Astrocyte (in vitro differentiated cells and primary cell): ENCODE measurements around the gene PPP1R36. TPM values are rescaled to one million over a fixed set of nuclear protein-coding genes. Genes with fewer than 3 reads are reported as not detected.

Experiments
- DNase-seq: peaks from one replicate; pipeline ENCODE4 v3.0.0-alpha.2; 2010; ENCODE audit warnings: low read depth
- FAIRE-seq: peaks from 2 replicates; lab custom pipeline; 2011; peaks lifted over from hg19 to GRCh38; lab: Jason Lieb, UNC
- H2AFZ ChIP-seq: 2 replicates; pipeline ENCODE4 v1.6.0; 2012; ENCODE audit warnings: low read depth, low read length, inconsistent platforms
- H3K27ac ChIP-seq: 2 replicates; pipeline ENCODE4 v1.5.1; 2011; ENCODE audit warnings: low read depth, low read length, inconsistent platforms
- H3K27me3 ChIP-seq: 2 replicates; pipeline ENCODE4 v1.6.0; 2011; ENCODE audit warnings: low read length, inconsistent platforms; ENCODE audit not compliant: insufficient read depth
- H3K36me3 ChIP-seq: 2 replicates; pipeline ENCODE4 v1.5.1; 2011; ENCODE audit warnings: low read length, inconsistent platforms; ENCODE audit not compliant: insufficient read depth
- H3K4me1 ChIP-seq: 2 replicates; pipeline ENCODE4 v1.5.1; 2011; ENCODE audit warnings: low read length, inconsistent platforms; ENCODE audit not compliant: insufficient read depth
- H3K4me2 ChIP-seq: 2 replicates; pipeline ENCODE4 v1.6.0; 2012; ENCODE audit warnings: low read length, inconsistent platforms
- H3K4me3 ChIP-seq: 2 replicates; pipeline ENCODE4 v1.5.1; 2011; ENCODE audit warnings: low read depth, mild to moderate bottlenecking, low read length, inconsistent platforms; ENCODE audit not compliant: insufficient read depth
- H3K79me2 ChIP-seq: 2 replicates; pipeline ENCODE4 v1.6.0; 2012; ENCODE audit warnings: mild to moderate bottlenecking, low read length, inconsistent platforms; ENCODE audit not compliant: insufficient read depth
- H3K9ac ChIP-seq: 2 replicates; pipeline ENCODE4 v1.6.0; 2012; ENCODE audit warnings: mild to moderate bottlenecking, low read length, inconsistent platforms
- H3K9me3 ChIP-seq: 2 replicates; pipeline ENCODE4 v1.5.1; 2012; ENCODE audit warnings: low read depth, mild to moderate bottlenecking, low read length, inconsistent platforms; ENCODE audit not compliant: insufficient read depth
- H4K20me1 ChIP-seq: 2 replicates; pipeline ENCODE4 v1.6.0; 2012; ENCODE audit warnings: low read length, inconsistent platforms; ENCODE audit not compliant: insufficient read depth
- H3K27ac Mint-ChIP-seq: one replicate; pipeline ENCODE4 v1.8.0; 2021; ENCODE audit warnings: mild to moderate bottlenecking, mixed read lengths; ENCODE audit not compliant: unreplicated experiment
- H3K27me3 Mint-ChIP-seq: one replicate; pipeline ENCODE4 v1.8.0; 2021; ENCODE audit warnings: low read depth, mixed read lengths; ENCODE audit not compliant: unreplicated experiment
- H3K36me3 Mint-ChIP-seq: one replicate; pipeline ENCODE4 v1.8.0; 2021; ENCODE audit warnings: low read depth, mixed read lengths; ENCODE audit not compliant: unreplicated experiment
- H3K4me1 Mint-ChIP-seq: one replicate; pipeline ENCODE4 v1.8.0; 2021; ENCODE audit warnings: low read depth, mixed read lengths; ENCODE audit not compliant: unreplicated experiment
- H3K4me3 Mint-ChIP-seq: one replicate; pipeline ENCODE4 v1.8.0; 2021; ENCODE audit warnings: mild to moderate bottlenecking, moderate library complexity, mixed read lengths; ENCODE audit not compliant: unreplicated experiment
- H3K9me3 Mint-ChIP-seq: one replicate; pipeline ENCODE4 v1.8.0; 2021; ENCODE audit warnings: mild to moderate bottlenecking, mixed read lengths; ENCODE audit not compliant: unreplicated experiment
- EZH2 ChIP-seq: IDR thresholded peaks from 2 replicates; pipeline ENCODE4 v1.6.1; 2012; ENCODE audit warnings: mild to moderate bottlenecking, low read length, inconsistent platforms; ENCODE audit not compliant: insufficient read depth
- total RNA-seq: library from RNA; stranded (reverse); gene quantifications from 2 replicates; pipeline ENCODE4 v1.2.1, GENCODE V29; 2021
- TF ChIP-seq, protein P1 (sequence below): IDR thresholded peaks from 2 replicates; pipeline ENCODE4 v1.5.1; 2011; ENCODE audit warnings: low read depth, mild to moderate bottlenecking, inconsistent platforms, low read length, moderate library complexity; ENCODE audit not compliant: insufficient read depth

The PPP1R36 gene
- total RNA-seq, 1 donor from 2014 or later, result 0.91 TPM

- peak overlapping the region; percentile 64 for H3K27ac Mint-ChIP-seq
- H3K36me3 Mint-ChIP-seq, result no peaks in the 10 kb centered on the region
- no peak for DNase-seq
- no peak overlapping the region for H2AFZ ChIP-seq
- H3K27ac ChIP-seq, result no peak overlapping the region
- H3K9me3 ChIP-seq, result no peaks in the 10 kb centered on the region
- H4K20me1 ChIP-seq, result no peaks in the 10 kb centered on the region
- TF ChIP-seq, protein P1, sequence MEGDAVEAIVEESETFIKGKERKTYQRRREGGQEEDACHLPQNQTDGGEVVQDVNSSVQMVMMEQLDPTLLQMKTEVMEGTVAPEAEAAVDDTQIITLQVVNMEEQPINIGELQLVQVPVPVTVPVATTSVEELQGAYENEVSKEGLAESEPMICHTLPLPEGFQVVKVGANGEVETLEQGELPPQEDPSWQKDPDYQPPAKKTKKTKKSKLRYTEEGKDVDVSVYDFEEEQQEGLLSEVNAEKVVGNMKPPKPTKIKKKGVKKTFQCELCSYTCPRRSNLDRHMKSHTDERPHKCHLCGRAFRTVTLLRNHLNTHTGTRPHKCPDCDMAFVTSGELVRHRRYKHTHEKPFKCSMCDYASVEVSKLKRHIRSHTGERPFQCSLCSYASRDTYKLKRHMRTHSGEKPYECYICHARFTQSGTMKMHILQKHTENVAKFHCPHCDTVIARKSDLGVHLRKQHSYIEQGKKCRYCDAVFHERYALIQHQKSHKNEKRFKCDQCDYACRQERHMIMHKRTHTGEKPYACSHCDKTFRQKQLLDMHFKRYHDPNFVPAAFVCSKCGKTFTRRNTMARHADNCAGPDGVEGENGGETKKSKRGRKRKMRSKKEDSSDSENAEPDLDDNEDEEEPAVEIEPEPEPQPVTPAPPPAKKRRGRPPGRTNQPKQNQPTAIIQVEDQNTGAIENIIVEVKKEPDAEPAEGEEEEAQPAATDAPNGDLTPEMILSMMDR, result no peak
- no peak for TF ChIP-seq EZH2
- H3K4me3 ChIP-seq, result no peak overlapping the region
- no peak for FAIRE-seq
- H3K4me2 ChIP-seq, result no peak overlapping the region
- H3K4me1 ChIP-seq, result peaks cover 14% of the 10 kb centered on the region
- no peaks in the 10 kb centered on the region for H3K36me3 ChIP-seq
- no peak overlapping the region for H3K4me3 Mint-ChIP-seq
- H3K27me3 Mint-ChIP-seq, result no peaks in the 10 kb centered on the region
- no peaks in the 10 kb centered on the region for H3K79me2 ChIP-seq
- no peak overlapping the region for H3K9ac ChIP-seq
- H3K9me3 Mint-ChIP-seq, result peaks cover 1% of the 10 kb centered on the region
- H3K27me3 ChIP-seq, result no peaks in the 10 kb centered on the region
- peaks cover 29% of the 10 kb centered on the region for H3K4me1 Mint-ChIP-seq
These were observed 87.2 kb downstream of the PPP1R36 start for GRCh38 chr14:64636980-64637429.

DNA sequence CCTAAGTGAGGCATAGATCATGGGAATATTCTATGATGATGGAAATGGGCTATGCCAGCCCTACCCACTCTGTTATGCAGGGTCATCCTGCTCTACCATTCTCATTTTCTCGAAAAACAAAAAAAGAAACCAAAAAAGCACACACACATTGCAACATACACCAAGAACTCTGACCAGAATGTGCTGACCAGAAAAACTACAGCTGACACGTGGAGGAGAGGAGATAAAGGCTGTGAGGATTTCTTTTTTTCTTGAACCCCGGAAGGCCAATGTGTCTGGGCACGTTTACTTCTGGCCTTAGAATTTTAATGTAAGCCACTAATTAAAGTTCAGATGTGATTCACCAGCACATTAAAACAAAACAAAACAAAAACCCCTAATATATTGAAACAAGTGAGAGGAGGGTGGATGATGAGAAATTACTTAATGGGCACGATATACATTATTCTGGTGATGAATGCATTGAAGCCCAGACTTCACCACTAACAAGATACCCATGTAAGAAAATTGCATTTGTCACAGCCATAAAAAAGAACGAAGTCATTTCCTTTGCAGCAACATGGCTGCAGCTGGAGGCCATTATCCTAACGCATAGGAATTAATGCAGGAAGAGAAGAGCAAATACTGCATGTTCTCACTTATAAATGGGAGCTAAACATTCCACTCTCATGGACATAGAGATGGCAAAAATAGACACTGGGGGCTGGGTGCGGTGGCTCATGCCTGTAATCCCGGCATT is 88.1 kb downstream of the PPP1R36 start:
- no peaks in the 10 kb centered on the region for H3K27me3 Mint-ChIP-seq
- peak overlapping the region; percentile 42 for H3K4me3 Mint-ChIP-seq
- H3K27me3 ChIP-seq, result no peaks in the 10 kb centered on the region
- no peak overlapping the region for H3K9ac ChIP-seq
- peaks cover 14% of the 10 kb centered on the region for H3K4me1 ChIP-seq
- H4K20me1 ChIP-seq, result no peaks in the 10 kb centered on the region
- peaks cover 29% of the 10 kb centered on the region for H3K4me1 Mint-ChIP-seq
- FAIRE-seq (no peak), DNase-seq (no peak)
- TF ChIP-seq, protein P1, result no peak
- no peak for TF ChIP-seq EZH2
- no peak overlapping the region for H2AFZ ChIP-seq
- H3K36me3 Mint-ChIP-seq, result no peaks in the 10 kb centered on the region
- no peak overlapping the region for H3K27ac ChIP-seq
- no peaks in the 10 kb centered on the region for H3K79me2 ChIP-seq
- peak overlapping the region; percentile 48 for H3K27ac Mint-ChIP-seq
- H3K4me3 ChIP-seq, result no peak overlapping the region
- no peaks in the 10 kb centered on the region for H3K9me3 ChIP-seq
- H3K9me3 Mint-ChIP-seq, result no peaks in the 10 kb centered on the region
- H3K4me2 ChIP-seq, result no peak overlapping the region
- no peaks in the 10 kb centered on the region for H3K36me3 ChIP-seq

DNA sequence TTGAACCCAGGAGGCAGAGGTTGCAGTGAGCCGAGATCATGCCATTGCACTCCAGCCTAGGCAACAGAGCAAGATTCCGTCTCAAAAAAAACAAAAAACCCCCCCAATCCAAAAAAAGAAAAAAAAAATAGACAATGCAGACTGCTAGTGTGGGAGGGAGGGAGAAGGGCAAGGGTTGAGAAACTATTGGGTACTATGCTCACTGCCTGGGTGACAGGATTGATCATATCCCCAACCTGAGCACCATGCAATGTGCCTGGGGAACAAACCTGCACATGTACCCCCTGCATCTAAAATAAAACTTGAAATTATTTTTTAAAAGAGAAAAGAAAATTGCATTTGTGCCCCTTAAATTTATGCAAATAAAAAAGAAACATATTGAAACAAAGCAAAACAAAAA is 88.9 kb downstream of the PPP1R36 start:
- no peak for FAIRE-seq
- H3K27ac Mint-ChIP-seq, result peak overlapping the region; percentile 77

More for the DNA sequence above, 88.9 kb downstream of the PPP1R36 start:
- no peaks in the 10 kb centered on the region for H3K36me3 ChIP-seq
- H3K9ac ChIP-seq, result no peak overlapping the region
- Mint-ChIP-seq H3K4me1 (peaks cover 29% of the 10 kb centered on the region), H3K4me3 (peak overlapping the region; percentile 27), H3K36me3 (no peaks in the 10 kb centered on the region), H3K9me3 (peaks cover 1% of the 10 kb centered on the region), H3K27me3 (no peaks in the 10 kb centered on the region)
- TF ChIP-seq, protein P1, result no peak
- TF ChIP-seq EZH2, result no peak
- H3K27me3 ChIP-seq, result no peaks in the 10 kb centered on the region
- H3K4me2 ChIP-seq, result no peak overlapping the region
- H3K27ac ChIP-seq, result no peak overlapping the region
- no peak for DNase-seq
- no peaks in the 10 kb centered on the region for H3K79me2 ChIP-seq
- H3K4me1 ChIP-seq, result peaks cover 14% of the 10 kb centered on the region
- H4K20me1 ChIP-seq, result no peaks in the 10 kb centered on the region
- H2AFZ ChIP-seq, result no peak overlapping the region
- H3K9me3 ChIP-seq, result peaks cover under 1% of the 10 kb centered on the region
- no peak overlapping the region for H3K4me3 ChIP-seq
